Keratinocyte (primary cell): ENCODE results near the gene SPATA31D3. TPM values are rescaled to one million over a fixed set of nuclear protein-coding genes. Genes with fewer than 3 reads are reported as not detected.
"Not testable (repeated sequence)": the region's sequence is repeated elsewhere in the genome, so short reads cannot be mapped to it uniquely, and the experiment has no call there.

Experiments used
- DNase-seq: peaks from one replicate; pipeline ENCODE4 v3.0.0-alpha.2; 2011; ENCODE audit warnings: low read depth, missing footprints, low spot score
- FAIRE-seq: peaks from 2 replicates; lab custom pipeline; 2011; peaks lifted over from hg19 to GRCh38; lab: Jason Lieb, UNC
- H2AFZ ChIP-seq: 2 replicates; pipeline ENCODE4 v1.6.0; 2012; ENCODE audit warnings: low read length, control low read depth, inconsistent platforms; ENCODE audit not compliant: control insufficient read depth
- H3K27ac ChIP-seq: 2 replicates; pipeline ENCODE4 v1.5.1; 2011; ENCODE audit warnings: low read length; ENCODE audit not compliant: control insufficient read depth, insufficient read depth
- H3K27me3 ChIP-seq: 3 replicates; pipeline ENCODE4 v1.6.0; 2011; ENCODE audit warnings: low read length; ENCODE audit not compliant: control insufficient read depth, insufficient read depth; ENCODE audit errors: extremely low read depth
- H3K36me3 ChIP-seq, 2 experiments: 2 replicates in 1 of 2; 3 replicates in 1 of 2; pipeline ENCODE4 v1.5.1; 2011; ENCODE audit warnings: low read length in 2 of 2, mild to moderate bottlenecking in 1 of 2; ENCODE audit not compliant: control insufficient read depth in 2 of 2, insufficient read depth in 2 of 2; ENCODE audit errors: extremely low read depth in 1 of 2
- H3K4me1 ChIP-seq: 3 replicates; pipeline ENCODE4 v1.5.1; 2011; ENCODE audit warnings: low read length; ENCODE audit not compliant: control insufficient read depth, insufficient read depth; ENCODE audit errors: extremely low read depth
- H3K4me2 ChIP-seq: 3 replicates; pipeline ENCODE4 v1.6.0; 2011; ENCODE audit warnings: low read depth, low read length; ENCODE audit not compliant: control insufficient read depth, insufficient read depth; ENCODE audit errors: extremely low read depth
- H3K4me3 ChIP-seq, 3 experiments: fragments of 200-600 bp in 1 of 3; sonication (generic) in 1 of 3; 2 replicates in 2 of 3; 3 replicates in 1 of 3; pipeline ENCODE4 v1.5.1; 2011 to 2016; ENCODE audit warnings: low read length in 3 of 3, mild to moderate bottlenecking in 3 of 3, control low read depth in 2 of 3, inconsistent platforms in 1 of 3, low read depth in 1 of 3, mixed read lengths in 1 of 3, mixed run types in 1 of 3, moderate library complexity in 1 of 3; ENCODE audit not compliant: control insufficient read depth in 2 of 3, insufficient read depth in 2 of 3; ENCODE audit errors: extremely low read depth in 1 of 3
- H3K79me2 ChIP-seq: 2 replicates; pipeline ENCODE4 v1.6.0; 2012; ENCODE audit warnings: low read length; ENCODE audit not compliant: control insufficient read depth, insufficient read depth
- H3K9ac ChIP-seq: 3 replicates; pipeline ENCODE4 v1.6.0; 2011; ENCODE audit warnings: low read length; ENCODE audit not compliant: control insufficient read depth, insufficient read depth; ENCODE audit errors: extremely low read depth
- H3K9me1 ChIP-seq: 3 replicates; pipeline ENCODE4 v1.6.0; 2011; ENCODE audit warnings: low read length; ENCODE audit not compliant: control insufficient read depth, insufficient read depth; ENCODE audit errors: extremely low read depth
- H3K9me3 ChIP-seq: 2 replicates; pipeline ENCODE4 v1.5.1; 2012; ENCODE audit warnings: low read depth, low read length; ENCODE audit not compliant: control insufficient read depth
- H4K20me1 ChIP-seq: 3 replicates; pipeline ENCODE4 v1.6.0; 2011; ENCODE audit warnings: low read length; ENCODE audit not compliant: control insufficient read depth, insufficient read depth; ENCODE audit errors: extremely low read depth
- EZH2 ChIP-seq: IDR thresholded peaks from one replicate; pipeline ENCODE4 v1.6.1; 2012; ENCODE audit warnings: inconsistent platforms, mild to moderate bottlenecking, low read length, moderate library complexity
- dilution Hi-C: fragments of 300-500 bp; cut with MboI; formaldehyde crosslinking; loops from one replicate; pipeline ENCODE4 v1.7.0; 2020; ENCODE audit warnings: low sequenced_read_pairs; ENCODE audit not compliant: extremely low pct_ligation_motif_present
- polyA plus RNA-seq, 5 experiments: library from polyadenylated mRNA; depleted of rRNA in 3 of 5; stranded (reverse) in 3 of 5; stranded (forward) in 1 of 5; unstranded in 1 of 5; fragments of >200 nt; gene quantifications; 1 replicate in 1 of 5; 2 replicates in 3 of 5; 3 replicates in 1 of 5; pipeline versions ENCODE4 v1.2.1 to v1.2.3, GENCODE V29; 2011 to 2012; ENCODE audit warnings: missing spikeins in 2 of 5, low read depth in 1 of 5, low replicate concordance in 1 of 5
- TF ChIP-seq, protein P1 (sequence below), 3 experiments: IDR thresholded peaks in 1 of 3; conservative IDR thresholded peaks in 1 of 3; optimal IDR thresholded peaks in 1 of 3; 2 replicates in 2 of 3; 3 replicates in 1 of 3; pipeline versions ENCODE3 to v1.5.1; 2011; ENCODE audit warnings: low read length in 3 of 3, mild to moderate bottlenecking in 3 of 3, moderate library complexity in 2 of 3, control low read depth in 1 of 3, inconsistent platforms in 1 of 3; ENCODE audit not compliant: insufficient read depth in 2 of 3; ENCODE audit errors: extremely low read depth in 1 of 3

SPATA31D3 gene
- polyA plus RNA-seq, 1 donor (not counting 4 experiments of a cell fraction or from before 2014, with no cell fraction given) = not detected

DNA sequence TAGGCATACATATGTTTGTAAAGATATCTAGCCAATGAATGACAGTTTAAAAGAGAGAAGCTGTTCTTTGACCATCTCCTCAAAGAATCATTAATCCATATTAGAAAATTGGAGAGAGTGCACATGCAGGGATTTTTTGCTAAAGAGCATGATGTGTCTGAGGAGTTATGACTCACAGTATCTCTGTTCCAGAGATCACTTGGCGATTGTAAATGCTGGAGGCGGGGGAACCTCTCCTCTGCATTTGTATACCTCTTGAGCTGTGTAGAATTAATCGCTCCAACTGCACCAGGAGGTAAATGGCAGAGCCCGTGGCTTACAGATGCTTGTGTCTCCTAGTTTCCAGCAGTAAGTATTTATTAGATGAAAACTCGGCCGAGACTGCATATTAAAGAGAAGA lies 41.6 kb downstream of the SPATA31D3 start:
- no peaks in the 10 kb centered on the region for H3K27me3 ChIP-seq
- TF ChIP-seq EZH2 = no peak
- TF ChIP-seq, protein P1, sequence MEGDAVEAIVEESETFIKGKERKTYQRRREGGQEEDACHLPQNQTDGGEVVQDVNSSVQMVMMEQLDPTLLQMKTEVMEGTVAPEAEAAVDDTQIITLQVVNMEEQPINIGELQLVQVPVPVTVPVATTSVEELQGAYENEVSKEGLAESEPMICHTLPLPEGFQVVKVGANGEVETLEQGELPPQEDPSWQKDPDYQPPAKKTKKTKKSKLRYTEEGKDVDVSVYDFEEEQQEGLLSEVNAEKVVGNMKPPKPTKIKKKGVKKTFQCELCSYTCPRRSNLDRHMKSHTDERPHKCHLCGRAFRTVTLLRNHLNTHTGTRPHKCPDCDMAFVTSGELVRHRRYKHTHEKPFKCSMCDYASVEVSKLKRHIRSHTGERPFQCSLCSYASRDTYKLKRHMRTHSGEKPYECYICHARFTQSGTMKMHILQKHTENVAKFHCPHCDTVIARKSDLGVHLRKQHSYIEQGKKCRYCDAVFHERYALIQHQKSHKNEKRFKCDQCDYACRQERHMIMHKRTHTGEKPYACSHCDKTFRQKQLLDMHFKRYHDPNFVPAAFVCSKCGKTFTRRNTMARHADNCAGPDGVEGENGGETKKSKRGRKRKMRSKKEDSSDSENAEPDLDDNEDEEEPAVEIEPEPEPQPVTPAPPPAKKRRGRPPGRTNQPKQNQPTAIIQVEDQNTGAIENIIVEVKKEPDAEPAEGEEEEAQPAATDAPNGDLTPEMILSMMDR (optimal IDR thresholded peaks at IDR 0.05 in 1 of 3, IDR thresholded peaks at IDR 0.05 in 1 of 3, conservative IDR thresholded peaks at IDR 0.05 in 1 of 3; ENCODE audit: extremely low read depth in 1 of 3, insufficient read depth in 2 of 3, low read length in 3 of 3) = no peak
- no peaks in the 10 kb centered on the region for H3K36me3 ChIP-seq
- no peak for DNase-seq
- peak; percentile 76 for FAIRE-seq
- H3K9me3 ChIP-seq = no peaks in the 10 kb centered on the region
- no peak overlapping the region for H3K9ac ChIP-seq
- no peak overlapping the region for H3K27ac ChIP-seq
- H4K20me1 ChIP-seq = no peaks in the 10 kb centered on the region
- H3K4me1 ChIP-seq = no peaks in the 10 kb centered on the region
- H3K79me2 ChIP-seq = no peaks in the 10 kb centered on the region
- H2AFZ ChIP-seq = no peak overlapping the region
- H3K4me2 ChIP-seq = no peak overlapping the region
- H3K4me3 ChIP-seq = no peak overlapping the region
- H3K9me1 ChIP-seq = no peaks in the 10 kb centered on the region
- dilution Hi-C loops = no loop called here

DNA sequence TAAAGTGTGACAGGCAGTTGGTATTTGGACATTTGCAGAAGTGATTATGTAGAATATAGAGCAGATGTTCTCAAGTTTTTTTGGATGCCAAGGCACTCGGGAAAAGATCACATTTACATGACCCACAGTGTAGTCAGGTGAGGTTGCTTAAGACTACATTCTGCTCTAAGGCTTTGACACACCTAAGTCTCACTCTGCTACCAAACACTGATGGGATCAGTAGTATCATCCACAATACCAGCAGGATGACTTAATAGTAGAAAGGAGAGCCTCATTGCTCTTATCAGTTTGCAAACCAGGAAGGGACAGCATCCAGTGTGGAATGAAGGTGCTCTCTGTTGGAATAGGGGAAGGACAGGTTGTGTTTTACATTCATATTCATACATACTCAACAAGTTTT lies 42.8 kb downstream of the SPATA31D3 start:
- Histone ChIP-seq H3K27me3 (no peaks in the 10 kb centered on the region), H2AFZ (no peak overlapping the region), H3K4me3 (no peak overlapping the region), H3K9ac (no peak overlapping the region), H4K20me1 (no peaks in the 10 kb centered on the region), H3K27ac (no peak overlapping the region), H3K9me1 (no peaks in the 10 kb centered on the region), H3K9me3 (no peaks in the 10 kb centered on the region), H3K4me2 (no peak overlapping the region), H3K4me1 (no peaks in the 10 kb centered on the region), H3K79me2 (no peaks in the 10 kb centered on the region), H3K36me3 (no peaks in the 10 kb centered on the region)
- DNase-seq (no peak), FAIRE-seq (no peak)
- dilution Hi-C loops = no loop called here
- TF ChIP-seq EZH2 = no peak
- TF ChIP-seq, protein P1 (optimal IDR thresholded peaks at IDR 0.05 in 1 of 3, IDR thresholded peaks at IDR 0.05 in 1 of 3, conservative IDR thresholded peaks at IDR 0.05 in 1 of 3; ENCODE audit: extremely low read depth in 1 of 3, insufficient read depth in 2 of 3, low read length in 3 of 3) = no peak

DNA sequence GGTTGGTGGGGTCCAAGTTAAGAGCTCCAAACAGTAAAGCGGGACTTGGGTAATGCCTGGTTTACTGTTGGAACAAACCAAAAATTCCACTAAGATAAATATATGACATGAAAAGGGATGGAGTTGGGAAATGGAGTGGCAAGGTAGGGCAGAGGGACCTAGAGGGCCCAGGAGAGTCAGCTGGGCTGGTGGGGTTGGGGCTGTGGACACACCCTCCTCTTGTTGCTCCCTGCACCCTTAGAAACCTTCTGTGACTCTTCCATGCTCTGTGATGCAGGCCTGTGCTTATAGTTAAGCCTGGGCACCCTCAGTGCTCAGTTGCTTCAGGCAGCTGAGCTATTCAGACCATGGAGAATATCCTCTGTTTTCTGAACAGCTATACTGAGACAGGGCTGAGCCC lies 45.2 kb downstream of the SPATA31D3 start, which contains the start of gene SPATA31D1:
SPATA31D1 (plus strand) TSS at position 301 of the 400 bp plus-strand sequence; CDS start at position 348, 47 bp downstream.
- H3K4me2 ChIP-seq, H3K9ac ChIP-seq, H3K27me3 ChIP-seq, H2AFZ ChIP-seq, DNase-seq, H3K27ac ChIP-seq, H3K9me3 ChIP-seq, H3K36me3 ChIP-seq, H3K4me1 ChIP-seq, H4K20me1 ChIP-seq, H3K79me2 ChIP-seq, H3K9me1 ChIP-seq, dilution Hi-C loops, FAIRE-seq, H3K4me3 ChIP-seq: not testable (repeated sequence)
